IPS DF 19.7 (cell line): ENCODE measurements around the gene ST3GAL5.
"Not testable (repeated sequence)": the region's sequence is repeated elsewhere in the genome, so short reads cannot be mapped to it uniquely, and the experiment has no call there.

Experiments
- DNase-seq: peaks from one replicate; pipeline ENCODE4 v3.0.0-alpha.2; 2013; ENCODE audit warnings: low read depth, low spot score

The ST3GAL5 gene

GRCh38 chr2:85838181-85838580 lies 50.6 kb downstream of the ST3GAL5 start:
- no peak for DNase-seq

GRCh38 chr2:85834466-85834865 lies 54.3 kb downstream of the ST3GAL5 start:
- no peak for DNase-seq

GRCh38 chr2:85831735-85832134 lies 57.1 kb downstream of the ST3GAL5 start:
- no peak for DNase-seq

- DNase-seq, result no peak
Observed at GRCh38 chr2:85830645-85831044, 58.1 kb downstream of the ST3GAL5 start.

GRCh38 chr2:85829394-85829793 lies 59.4 kb downstream of the ST3GAL5 start:
- DNase-seq, result not testable (repeated sequence)

GRCh38 chr2:85828725-85829124 lies 60.1 kb downstream of the ST3GAL5 start:
- DNase-seq, result no peak

- DNase-seq, result no peak
Observed at GRCh38 chr2:85827879-85828569, 60.8 kb downstream of the ST3GAL5 start.

- DNase-seq, result no peak
Observed at GRCh38 chr2:85826990-85827878, 61.6 kb downstream of the ST3GAL5 start.

- DNase-seq, result no peak
Observed at GRCh38 chr2:85823951-85824350, 64.8 kb downstream of the ST3GAL5 start.

GRCh38 chr2:85822766-85823165 lies 66.0 kb downstream of the ST3GAL5 start:
- no peak for DNase-seq

- no peak for DNase-seq
Observed at GRCh38 chr2:85819811-85820510, 68.8 kb downstream of the ST3GAL5 start.

- no peak for DNase-seq
Observed at GRCh38 chr2:85814802-85815550, 73.8 kb downstream of the ST3GAL5 start.

GRCh38 chr2:85813982-85814801 lies 74.6 kb downstream of the ST3GAL5 start:
- peak; percentile 45 for DNase-seq

- no peak for DNase-seq
Observed at GRCh38 chr2:85813211-85813981, 75.4 kb downstream of the ST3GAL5 start.

- DNase-seq, result no peak
Observed at GRCh38 chr2:85812094-85812735, 76.6 kb downstream of the ST3GAL5 start.

- no peak for DNase-seq
Observed at GRCh38 chr2:85811180-85812093, 77.4 kb downstream of the ST3GAL5 start.

- DNase-seq, result no peak
Observed at GRCh38 chr2:85810371-85811179, 78.2 kb downstream of the ST3GAL5 start.
